Subcutaneous adipose tissue (tissue), 4 donors: Measurements from ENCODE around the gene STARD13. TPM values are rescaled to one million over a fixed set of nuclear protein-coding genes. Genes with fewer than 3 reads are reported as not detected.

Experiments
- CTCF ChIP-seq: fragments of 450-650 bp; IDR thresholded peaks from one replicate; pipeline ENCODE4 v1.5.1; 2016; ENCODE audit warnings: low read depth, mild to moderate bottlenecking, control low read depth, antibody characterized with exemption, moderate library complexity
- total RNA-seq, 4 donors: library from RNA; depleted of rRNA; stranded (reverse); fragments of >200 nt; gene quantifications; one replicate each; pipeline ENCODE4 v1.1.0, GENCODE V29; 2016

The STARD13 gene
- total RNA-seq, 4 donors from 2014 or later = 42.9 to 67.8 (median 55.3) TPM

- TF ChIP-seq CTCF = no peak
These were observed 5.2 kb downstream of the STARD13 start for GRCh38 chr13:33280279-33280905.

GRCh38 chr13:33279414-33280278 is 5.9 kb downstream of the STARD13 start:
- TF ChIP-seq CTCF = no peak

GRCh38 chr13:33278913-33279312 is 6.6 kb downstream of the STARD13 start:
- TF ChIP-seq CTCF = no peak

- TF ChIP-seq CTCF = no peak
These were observed 7.6 kb downstream of the STARD13 start for GRCh38 chr13:33277946-33278345.

- no peak for TF ChIP-seq CTCF
These were observed 8.4 kb downstream of the STARD13 start for GRCh38 chr13:33277037-33277740.

GRCh38 chr13:33276570-33276969 is 9.0 kb downstream of the STARD13 start:
- TF ChIP-seq CTCF = no peak

- TF ChIP-seq CTCF = no peak
These were observed 9.6 kb downstream of the STARD13 start for GRCh38 chr13:33275916-33276315.
